ENCODE data around the gene HAUS3.
A peak's percentile ranks its signal among the peaks of the same experiment; 100 is the strongest.

HAUS3 gene

DNA sequence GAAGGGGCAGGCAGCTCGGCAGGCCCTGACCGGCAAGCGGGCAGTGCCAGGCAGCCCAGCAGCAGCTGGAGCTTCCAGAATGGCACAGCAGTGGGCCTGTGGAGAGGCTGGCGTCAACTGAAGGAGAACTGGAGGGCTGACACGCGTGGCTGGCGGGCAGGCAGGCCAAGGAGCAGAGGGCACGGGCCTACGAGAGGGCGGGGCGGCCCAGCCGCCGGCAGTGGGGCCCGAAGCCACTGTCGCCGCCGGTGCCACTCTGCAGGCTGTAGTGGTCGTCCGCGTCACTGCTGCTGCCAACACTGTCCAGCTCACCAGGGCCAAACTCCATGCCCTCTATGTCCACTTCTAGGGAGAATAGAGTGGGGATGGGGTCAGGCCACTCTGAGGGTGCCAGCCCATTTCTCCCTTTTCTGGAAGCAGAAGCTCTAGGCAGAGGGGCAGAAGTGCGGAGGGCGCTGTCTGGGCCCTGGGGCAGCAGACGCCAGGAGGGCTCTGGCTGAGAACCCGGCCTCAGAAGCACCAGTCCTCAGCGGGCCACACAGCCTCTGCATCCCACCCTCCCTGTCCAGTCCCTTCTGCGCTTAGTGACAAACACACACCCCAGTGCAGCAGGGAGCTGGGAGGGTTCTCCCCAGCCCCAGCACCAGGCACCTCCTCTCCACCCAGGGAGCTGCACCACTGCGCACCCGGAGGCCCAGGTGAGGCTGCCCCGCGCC lies 8.6 kb upstream of the HAUS3 start:
- DNase-seq (ENCODE audit: low read depth), result no peak
- TF ChIP-seq CTCF (IDR thresholded peaks at IDR 0.05; ENCODE audit: insufficient read depth, low read depth, low read length, missing control alignments), result no peak
- H3K4me3 ChIP-seq (ENCODE audit: low read depth, low read length), result no peak overlapping the region

- H3K4me3 ChIP-seq (ENCODE audit: low read depth, low read length), result no peak overlapping the region
- no peak for TF ChIP-seq CTCF (IDR thresholded peaks at IDR 0.05; ENCODE audit: insufficient read depth, low read depth, low read length, missing control alignments)
- peak; percentile 0 for DNase-seq (ENCODE audit: low read depth)
Measured at GRCh38 chr4:2249526-2250356, 7.8 kb upstream of the HAUS3 start.

GRCh38 chr4:2248821-2249261 lies 6.9 kb upstream of the HAUS3 start:
- peak; percentile 0 for DNase-seq (ENCODE audit: low read depth)
- no peak for TF ChIP-seq CTCF (IDR thresholded peaks at IDR 0.05; ENCODE audit: insufficient read depth, low read depth, low read length, missing control alignments)
- no peak overlapping the region for H3K4me3 ChIP-seq (ENCODE audit: low read depth, low read length)

- peak; percentile 1 for DNase-seq (ENCODE audit: low read depth)
- no peak overlapping the region for H3K4me3 ChIP-seq (ENCODE audit: low read depth, low read length)
- TF ChIP-seq CTCF (IDR thresholded peaks at IDR 0.05; ENCODE audit: insufficient read depth, low read depth, low read length, missing control alignments), result no peak
Measured at GRCh38 chr4:2248044-2248780, 6.3 kb upstream of the HAUS3 start.

GRCh38 chr4:2247128-2248043 lies 5.5 kb upstream of the HAUS3 start:
- peak; percentile 1 for DNase-seq (ENCODE audit: low read depth)
- no peak for TF ChIP-seq CTCF (IDR thresholded peaks at IDR 0.05; ENCODE audit: insufficient read depth, low read depth, low read length, missing control alignments)
- H3K4me3 ChIP-seq (ENCODE audit: low read depth, low read length), result no peak overlapping the region
